SIG-M5 treated with dmso at 0.1 percent for 504 hours (cell line): Measurements from ENCODE around the gene ARIH2.

ENCODE experiments used
- DNase-seq: peaks from one replicate; lab custom pipeline; 2025; ENCODE audit not compliant: unreplicated experiment; lab: John Stamatoyannopoulos, UW

ARIH2 gene

DNA sequence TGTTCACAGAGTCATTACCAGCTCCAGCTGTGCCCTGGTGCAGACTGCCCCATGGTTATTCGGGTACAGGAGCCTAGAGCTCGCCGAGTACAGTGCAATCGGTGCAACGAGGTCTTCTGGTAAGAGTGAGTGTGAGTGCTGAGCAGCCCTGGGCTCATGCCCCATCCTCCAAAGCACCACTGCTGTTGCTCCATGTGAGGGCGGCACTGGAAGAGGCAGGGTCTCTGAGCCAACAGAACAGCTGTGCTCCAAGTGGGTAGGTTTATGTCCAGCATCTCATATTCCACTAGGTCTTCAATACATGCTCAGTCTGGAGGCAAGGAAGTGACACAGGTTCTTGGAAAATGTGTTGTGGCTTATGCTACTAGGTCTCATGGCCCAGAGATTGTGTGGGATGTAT, 51.9 kb downstream of the ARIH2 start:
- no peak for DNase-seq

DNA sequence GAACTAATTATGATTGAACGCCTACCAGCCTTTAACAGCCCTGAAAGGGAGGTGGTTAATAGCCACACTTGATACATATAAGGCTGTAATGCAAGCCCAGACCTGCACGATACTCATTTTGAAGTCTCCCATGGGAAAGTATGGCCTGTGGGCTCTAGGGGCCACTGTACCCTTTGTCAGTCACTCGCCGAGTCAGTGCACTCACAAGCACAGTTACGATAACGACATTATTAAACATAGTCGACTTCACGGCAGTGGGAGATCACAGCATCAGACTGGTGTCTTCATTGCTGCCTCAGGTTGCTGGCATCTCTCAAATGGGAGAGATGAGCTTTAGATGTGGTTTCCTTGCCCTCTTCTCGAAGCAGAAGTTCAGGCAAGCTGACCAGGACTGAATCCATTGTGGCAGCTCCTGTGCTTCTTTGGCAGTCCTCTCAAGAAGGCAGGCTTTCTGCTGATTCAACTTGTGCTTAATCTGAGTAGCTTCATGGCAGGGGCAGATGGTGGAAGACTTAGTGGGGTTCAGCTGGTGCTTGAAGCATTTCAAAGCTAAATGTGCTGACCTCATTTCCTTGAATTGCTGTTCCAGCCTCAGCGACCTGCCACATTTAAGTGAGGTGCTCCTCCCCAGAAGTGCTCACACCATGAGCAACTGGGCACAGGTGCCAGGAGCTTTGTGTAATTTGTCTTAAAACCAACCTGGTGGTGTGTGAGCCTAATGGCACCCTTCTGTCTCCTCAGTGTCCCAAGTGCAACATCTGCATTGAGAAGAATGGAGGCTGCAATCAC, 55.6 kb downstream of the ARIH2 start:
- DNase-seq: no peak

DNA sequence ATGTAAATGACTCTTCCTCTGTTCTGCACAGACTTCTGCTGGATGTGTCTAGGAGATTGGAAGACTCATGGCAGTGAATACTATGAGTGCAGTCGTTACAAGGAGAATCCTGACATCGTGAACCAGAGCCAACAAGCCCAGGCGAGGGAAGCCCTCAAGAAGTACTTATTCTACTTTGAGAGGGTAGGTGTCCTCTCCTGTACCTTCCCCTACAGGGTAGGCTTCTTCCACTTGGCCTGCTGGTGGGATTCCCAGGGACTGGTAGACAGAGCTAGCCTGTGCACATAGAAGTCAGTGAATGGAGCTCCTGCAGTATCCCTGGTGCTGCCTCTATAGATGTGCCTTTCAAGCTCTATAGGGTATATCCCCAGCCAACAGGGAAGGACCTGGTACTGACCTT, 60.8 kb downstream of the ARIH2 start:
- DNase-seq: no peak

DNA sequence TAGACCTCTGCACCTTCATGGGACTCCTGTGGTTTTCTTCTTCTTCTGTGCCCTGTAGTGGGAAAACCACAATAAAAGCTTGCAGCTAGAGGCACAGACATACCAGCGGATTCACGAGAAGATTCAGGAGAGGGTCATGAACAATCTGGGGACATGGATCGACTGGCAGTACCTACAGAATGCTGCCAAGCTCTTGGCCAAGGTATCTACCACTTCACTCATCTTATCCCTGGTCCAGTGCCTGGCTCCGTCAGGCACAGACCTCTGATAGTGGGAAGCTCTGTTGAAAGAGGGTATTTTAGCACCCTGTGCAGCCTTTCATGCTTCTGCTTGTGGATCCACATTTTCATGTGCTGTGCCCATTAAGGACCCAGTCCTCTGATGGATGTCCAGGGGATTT, 61.7 kb downstream of the ARIH2 start:
- DNase-seq: no peak

DNA sequence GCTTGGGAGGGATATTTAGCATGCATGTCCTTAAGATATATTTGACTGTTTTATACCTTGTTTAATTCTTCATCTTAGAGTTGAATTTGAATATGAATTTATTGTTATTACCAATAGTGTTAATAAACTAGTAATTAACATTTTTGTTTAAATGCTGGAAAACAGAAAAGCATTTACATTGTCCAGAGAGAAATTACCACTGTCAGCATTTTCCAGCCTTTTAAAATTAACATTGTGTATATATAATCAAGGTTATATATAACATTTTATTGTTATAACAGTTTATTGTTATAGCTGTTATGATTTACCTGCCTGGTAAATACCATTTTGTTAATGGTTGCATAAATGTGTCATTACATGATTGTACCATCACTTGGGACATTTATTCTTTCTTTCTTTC, 63.4 kb downstream of the ARIH2 start:
- DNase-seq: no peak

DNA sequence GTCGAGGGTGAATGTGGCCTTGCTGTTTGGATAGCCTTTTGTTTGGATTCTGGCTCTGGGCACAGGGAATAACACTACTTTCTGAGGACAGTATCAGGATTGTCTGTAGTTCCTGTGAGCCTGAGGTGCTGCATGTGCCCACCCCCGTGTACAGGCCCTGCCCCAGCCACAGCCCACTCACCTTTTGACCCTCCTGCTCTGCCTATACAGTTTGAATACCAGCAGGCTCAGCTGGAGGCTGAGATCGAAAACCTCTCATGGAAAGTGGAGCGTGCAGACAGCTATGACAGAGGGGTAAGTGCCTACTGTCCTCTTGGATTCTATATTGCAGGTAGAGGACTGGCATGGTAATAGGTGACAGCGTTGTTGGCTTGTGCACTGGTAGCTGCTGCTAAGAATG, 64.0 kb downstream of the ARIH2 start:
- no peak for DNase-seq

DNA sequence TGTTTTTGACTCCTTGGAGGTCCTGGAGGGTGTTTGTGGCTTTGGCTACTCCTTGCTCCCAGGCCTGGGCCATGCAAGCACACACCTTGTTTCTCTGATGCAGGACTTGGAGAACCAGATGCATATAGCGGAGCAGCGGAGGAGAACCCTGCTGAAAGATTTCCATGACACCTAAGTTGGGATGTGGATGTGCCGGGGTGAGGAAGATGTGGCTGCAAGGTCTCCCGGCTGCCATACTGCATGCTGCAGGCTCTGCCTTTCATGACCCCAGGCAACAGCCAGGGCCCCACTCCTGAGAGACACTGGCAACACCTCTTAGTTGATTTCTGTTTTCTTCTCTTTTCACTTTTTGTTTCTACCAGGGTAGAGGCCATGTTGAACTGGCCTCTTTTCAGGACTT, 64.5 kb downstream of the ARIH2 start:
- no peak for DNase-seq

DNA sequence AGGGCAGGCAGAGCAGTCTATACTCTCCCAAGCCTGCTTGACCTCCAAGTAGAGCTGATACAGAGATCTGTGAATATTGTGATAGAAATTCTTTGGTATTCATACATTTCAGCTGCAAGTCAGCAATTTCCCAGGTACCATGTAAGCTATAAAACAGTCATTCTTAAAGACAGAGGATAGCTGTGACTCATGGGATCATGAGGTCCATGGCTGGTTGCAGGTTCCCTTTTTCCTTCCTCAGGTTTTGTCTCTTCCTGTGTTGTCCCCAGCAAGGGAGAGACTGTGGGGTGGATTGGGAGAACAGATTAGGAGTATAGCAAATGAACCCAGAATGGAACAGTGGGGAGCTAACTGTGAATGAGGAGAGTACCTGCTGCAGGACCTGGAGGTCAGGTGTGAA, 66.0 kb downstream of the ARIH2 start:
- DNase-seq: no peak

DNA sequence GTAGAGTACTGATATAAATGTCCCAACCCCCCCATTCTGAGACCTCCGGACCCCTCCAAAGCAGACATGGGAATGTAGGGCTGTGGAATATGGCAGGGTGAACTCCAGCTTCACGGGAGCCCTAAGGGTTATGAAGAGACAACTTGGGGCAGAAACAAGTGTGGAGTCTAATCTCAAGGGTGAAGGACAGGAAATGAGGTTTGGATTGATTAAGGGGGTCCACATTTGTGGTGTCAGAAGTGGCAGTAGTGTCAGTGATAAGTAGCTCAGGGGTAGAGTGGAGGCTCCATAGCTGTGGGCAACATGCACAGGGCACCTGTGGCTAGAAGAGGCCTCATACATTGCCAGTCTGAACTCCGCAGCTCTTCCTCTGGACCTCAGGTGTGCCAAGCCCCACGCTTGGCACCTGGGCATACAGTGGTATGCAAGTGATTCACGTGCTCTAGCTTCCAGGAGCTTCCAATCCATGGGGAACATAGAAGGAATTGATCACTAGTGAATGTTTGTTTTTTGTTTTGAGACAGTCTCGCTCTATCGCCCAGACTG, 67.3 kb downstream of the ARIH2 start:
- no peak for DNase-seq

DNA sequence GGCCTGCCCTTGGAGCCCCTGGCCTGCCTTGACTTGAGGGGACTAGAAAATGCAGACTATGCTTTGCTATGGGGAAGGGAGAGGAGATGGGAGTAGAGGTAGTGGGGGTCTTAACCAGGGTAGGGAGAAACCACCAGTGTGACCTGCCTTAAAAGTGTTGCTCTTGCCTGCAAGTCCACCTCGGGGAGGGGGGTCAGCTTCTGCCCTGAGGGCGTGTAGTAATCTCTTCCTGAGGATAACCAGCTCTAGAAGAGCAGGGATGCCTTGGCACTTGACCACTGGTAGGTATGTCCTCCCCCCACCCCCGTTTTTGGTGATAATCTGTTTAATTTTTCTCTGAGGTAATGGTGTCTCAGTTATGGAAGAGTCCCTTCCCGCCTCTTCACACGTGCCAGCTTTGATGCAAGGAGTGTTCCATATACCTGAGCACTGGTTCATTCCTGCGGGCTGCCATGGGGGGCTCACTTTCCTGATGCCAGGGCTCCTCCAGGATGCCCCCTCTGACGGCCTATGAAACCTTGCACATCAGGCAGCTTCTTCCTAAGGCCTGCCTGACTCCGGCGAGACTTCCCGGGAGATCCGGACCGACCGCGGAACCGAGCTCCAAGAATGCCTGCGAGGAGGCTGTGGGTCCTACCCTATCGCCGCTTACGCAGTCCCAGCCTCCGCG, 70.6 kb downstream of the ARIH2 start:
- no peak for DNase-seq

DNA sequence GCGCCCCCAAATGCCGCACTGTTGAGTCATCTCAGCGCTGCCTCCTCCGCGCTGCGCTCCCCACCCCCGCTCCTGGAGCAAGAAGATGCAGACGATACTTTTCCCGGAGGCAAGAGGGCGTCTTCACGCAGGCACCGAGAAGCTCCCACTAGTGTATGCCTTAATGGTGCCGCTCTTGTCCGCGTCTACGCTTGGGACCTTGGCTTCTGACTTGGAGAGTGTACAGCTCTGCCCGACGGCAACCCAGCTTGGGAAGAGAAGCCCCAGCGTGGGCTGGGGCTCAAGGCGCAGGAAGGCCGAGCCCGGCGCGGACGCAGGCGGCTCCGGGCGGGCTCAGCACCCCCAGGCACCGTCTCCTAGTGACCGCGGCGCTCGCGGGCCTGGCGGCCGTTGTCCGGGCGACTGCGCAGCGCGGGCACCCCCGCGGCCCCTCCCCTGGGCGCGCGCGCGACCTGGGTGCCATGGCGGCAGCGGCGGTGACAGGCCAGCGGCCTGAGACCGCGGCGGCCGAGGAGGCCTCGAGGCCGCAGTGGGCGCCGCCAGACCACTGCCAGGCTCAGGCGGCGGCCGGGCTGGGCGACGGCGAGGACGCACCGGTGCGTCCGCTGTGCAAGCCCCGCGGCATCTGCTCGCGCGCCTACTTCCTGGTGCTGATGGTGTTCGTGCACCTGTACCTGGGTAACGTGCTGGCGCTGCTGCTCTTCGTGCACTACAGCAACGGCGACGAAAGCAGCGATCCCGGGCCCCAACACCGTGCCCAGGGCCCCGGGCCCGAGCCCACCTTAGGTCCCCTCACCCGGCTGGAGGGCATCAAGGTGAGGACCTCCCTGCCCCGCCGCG, 71.4 kb downstream of the ARIH2 start, which contains the start of gene P4HTM:
TSS of gene P4HTM (plus strand) at position 446 of the 840 bp plus-strand sequence. CDS start at position 462, 16 bp downstream.
- peak; percentile 88 for DNase-seq

DNA sequence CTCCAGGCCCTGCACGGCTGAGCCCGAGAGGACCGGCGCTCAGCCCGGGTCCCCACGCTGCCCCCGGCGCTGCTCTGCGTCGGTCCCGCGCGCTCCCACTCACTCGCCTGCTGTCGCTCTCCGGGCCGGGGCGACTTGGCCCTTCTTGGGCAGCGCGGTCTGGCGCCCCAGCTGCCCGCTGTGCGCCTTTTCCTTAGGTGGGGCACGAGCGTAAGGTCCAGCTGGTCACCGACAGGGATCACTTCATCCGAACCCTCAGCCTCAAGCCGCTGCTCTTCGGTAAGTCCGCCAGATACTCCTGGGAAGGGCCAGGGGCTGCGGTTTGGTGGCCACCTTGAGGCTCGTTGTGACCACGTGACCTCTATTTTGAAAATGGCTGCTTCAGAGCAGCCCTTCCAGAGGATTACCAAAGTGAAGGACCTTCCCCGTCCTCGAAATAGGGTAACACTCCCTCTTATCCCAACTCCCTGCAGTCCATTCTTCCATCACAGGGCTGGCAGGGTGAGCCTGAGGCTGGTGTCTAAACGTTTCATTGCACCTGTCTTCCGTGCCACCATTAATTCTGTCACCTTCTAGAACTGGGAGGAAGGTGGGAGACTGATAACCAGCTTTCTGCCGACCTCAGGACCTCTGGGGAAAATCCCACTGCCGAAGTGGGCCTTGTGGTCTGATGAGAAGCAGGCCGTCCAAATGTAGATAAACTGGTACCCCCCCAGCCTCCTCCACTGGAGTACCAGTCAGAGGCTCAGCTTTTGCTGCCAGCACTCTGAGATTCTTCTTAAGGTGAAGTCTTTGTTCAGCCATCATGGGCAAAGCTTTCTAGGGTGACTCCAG, 72.2 kb downstream of the ARIH2 start:
- peak; percentile 22 for DNase-seq

DNA sequence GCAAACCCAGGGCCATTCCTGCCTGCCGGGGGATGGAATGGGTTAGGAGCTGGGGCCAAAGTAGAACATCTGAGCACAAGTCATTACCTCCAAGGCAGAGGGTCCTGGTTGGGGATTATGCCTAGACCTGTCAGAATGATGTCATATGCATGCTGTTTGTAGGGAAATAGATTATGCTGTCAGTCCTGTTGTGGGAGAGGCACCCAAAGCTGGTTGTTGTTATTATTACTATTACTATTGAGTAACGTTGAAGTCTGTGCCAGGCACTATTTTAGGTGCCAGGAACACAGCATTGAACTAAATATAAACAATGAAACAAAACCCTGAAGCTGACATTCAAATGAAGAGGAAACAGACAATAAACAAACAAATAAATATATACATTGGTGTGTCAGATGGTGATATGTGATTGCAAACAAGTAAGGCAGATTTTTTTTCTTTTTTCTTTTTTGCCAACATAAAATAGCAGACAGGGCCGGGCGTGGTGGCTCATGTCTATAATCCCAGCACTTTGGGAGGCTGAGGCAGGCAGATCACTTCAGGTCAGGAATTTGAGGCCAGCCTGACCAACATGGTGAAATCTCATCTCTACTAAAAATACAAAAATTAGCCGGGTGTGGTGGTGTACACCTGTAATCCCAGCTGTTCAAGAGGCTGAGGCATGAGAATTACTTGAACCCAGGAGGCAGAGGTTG, 73.4 kb downstream of the ARIH2 start:
- DNase-seq: no peak

DNA sequence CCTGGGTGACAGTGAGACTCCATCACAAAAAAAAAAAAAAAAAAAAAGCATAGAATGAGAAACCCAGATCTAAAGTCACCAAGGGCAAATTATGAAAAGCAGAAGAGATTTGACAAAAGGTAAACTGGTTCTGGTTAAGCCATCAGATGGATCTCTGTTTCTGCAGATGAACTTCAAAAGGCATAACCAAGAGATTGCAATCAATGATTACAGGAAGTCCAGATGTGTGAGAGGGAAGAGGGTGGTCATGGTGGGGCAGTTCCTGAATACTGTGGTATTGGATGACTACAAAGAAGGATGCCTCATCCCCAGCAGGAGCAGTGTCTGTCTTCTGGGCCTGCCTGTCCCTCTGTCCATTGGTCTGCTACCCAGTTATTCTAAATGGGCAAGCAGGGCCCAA, 75.2 kb downstream of the ARIH2 start:
- DNase-seq: no peak

DNA sequence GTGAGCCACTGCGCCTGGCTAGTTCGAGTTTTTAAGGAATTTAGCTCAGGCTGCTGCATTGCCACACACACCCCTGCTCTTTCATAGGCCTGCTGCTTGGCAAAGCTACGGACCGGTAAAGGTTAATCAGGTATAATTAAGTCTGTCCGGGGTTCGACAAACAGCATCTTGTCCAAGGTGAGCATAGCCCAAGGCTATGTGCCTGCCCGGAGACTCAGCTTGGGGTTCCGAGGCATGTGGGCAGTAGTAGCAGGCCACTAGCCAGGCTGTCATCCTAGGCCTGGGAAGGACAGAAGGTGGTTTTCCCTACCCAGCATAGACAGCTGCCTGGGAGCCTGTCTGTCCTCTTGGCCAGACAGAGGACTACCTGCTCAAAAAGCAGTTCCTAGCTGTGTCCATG, 78.0 kb downstream of the ARIH2 start:
- DNase-seq: no peak

DNA sequence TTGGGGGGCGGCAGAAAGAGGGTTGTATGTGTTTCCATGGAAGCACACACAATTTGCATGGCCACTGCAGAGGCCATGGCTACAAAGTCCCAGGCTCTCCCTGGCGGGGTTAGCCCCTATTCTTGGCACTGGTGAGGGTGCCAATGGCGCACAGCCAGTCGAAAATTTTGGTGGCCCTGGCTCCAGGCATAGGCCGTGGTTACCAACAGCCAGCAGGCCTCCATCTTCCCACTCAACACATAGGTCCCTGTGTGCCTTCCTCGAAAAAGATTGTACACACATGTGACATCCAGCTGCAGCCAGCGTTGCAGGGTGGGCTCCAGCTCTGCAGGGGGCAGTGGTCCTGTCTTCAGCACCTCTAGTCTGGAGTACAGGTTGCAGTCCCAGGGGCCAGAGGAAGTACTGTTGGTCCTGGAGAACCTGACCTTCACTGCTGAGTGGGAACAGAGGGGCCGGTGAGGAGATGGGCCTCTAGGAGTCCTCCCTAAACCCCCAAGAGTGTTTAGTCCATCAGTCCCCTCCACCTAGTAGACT, 78.5 kb downstream of the ARIH2 start:
- no peak for DNase-seq

DNA sequence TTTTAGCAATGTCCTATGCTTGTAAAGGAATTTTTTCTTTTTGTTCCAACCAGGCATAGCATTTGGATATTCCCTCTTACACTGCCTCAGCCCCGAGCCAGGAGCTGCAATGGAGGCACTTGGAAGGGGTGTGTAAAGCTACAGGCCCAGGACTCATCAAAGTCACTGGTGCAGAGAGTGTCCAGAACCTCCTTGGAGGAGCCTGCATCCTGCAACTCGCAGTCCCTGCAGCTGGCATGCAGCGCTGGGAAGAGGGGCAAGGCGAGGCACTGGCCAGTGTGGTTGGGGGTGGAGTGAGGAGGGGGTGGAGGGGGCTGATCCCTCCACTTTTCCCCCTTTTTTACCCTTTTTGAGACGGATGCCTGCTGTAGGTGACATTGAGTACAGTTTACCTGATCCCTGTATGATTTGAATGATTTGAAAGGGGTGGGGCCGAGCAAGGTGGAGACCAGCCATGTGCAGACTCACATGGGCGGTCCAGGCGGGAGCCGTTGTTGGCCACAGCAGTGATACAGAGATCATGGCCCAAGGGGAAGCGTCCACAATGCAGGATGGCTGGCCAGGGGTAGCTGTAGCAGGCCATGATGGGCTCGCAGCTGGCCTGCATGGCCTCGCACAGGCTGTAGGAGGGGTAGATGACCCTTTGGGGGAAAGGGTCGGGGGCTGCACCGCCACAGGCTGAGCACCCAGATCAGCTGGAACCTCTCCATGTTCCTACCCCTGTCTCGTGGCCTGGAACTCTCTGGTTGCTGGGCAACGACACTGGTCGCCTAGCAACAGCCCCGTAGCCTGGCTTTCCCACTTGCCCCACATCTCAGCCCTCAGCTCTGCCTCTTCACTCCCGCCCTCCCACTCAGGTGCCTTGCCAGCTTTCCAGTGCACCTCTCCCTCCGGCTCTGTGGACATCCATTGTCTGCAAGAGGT, 79.3 kb downstream of the ARIH2 start:
- DNase-seq: no peak

DNA sequence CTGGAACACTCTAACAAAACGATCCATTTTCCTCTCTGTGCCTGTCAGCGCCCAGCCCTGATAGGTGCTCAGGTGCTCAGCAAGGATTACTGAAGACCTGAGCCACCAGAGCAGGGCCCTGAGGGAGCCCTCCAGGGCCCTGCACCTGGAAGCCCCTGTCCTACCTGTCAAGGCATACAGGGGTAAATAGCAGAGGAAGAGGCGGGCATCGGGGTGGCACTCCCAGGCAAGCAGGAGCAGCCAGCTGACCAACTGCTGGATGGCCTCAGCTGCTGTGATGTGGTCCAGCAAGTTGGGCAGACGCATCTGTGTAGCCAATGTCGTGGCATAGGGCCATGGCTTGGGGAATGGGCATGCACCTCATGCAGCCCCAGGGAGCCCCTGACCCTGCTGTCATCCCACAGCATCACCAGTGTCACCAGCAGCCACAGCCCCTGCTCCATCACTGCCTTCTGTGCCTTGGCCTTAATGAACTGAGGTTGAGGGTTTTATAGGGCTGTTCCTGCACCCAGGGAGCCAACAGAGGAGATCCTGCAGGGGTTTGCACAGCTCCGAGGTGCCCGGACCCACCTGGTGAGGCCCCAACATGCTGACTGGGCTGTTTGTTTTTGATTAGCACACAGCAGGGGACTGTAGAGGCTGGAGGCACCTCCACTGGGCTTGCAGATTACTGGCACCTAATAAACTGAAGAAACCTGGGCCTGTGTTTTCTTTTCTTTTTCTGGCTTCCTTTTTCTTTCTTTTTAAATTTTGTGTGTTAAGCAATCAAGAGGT, 80.6 kb downstream of the ARIH2 start:
- no peak for DNase-seq
